Astrocyte (in vitro differentiated cells and primary cell): ENCODE data around the gene USP48. TPM values are rescaled to one million over a fixed set of nuclear protein-coding genes. Genes with fewer than 3 reads are reported as not detected.

Source experiments
- DNase-seq: peaks from one replicate; pipeline ENCODE4 v3.0.0-alpha.2; 2010; ENCODE audit warnings: low read depth
- FAIRE-seq: peaks from 2 replicates; lab custom pipeline; 2011; peaks lifted over from hg19 to GRCh38; lab: Jason Lieb, UNC
- H2AFZ ChIP-seq: 2 replicates; pipeline ENCODE4 v1.6.0; 2012; ENCODE audit warnings: low read depth, low read length, inconsistent platforms
- H3K27ac ChIP-seq: 2 replicates; pipeline ENCODE4 v1.5.1; 2011; ENCODE audit warnings: low read depth, low read length, inconsistent platforms
- H3K27me3 ChIP-seq: 2 replicates; pipeline ENCODE4 v1.6.0; 2011; ENCODE audit warnings: low read length, inconsistent platforms; ENCODE audit not compliant: insufficient read depth
- H3K36me3 ChIP-seq: 2 replicates; pipeline ENCODE4 v1.5.1; 2011; ENCODE audit warnings: low read length, inconsistent platforms; ENCODE audit not compliant: insufficient read depth
- H3K4me1 ChIP-seq: 2 replicates; pipeline ENCODE4 v1.5.1; 2011; ENCODE audit warnings: low read length, inconsistent platforms; ENCODE audit not compliant: insufficient read depth
- H3K4me2 ChIP-seq: 2 replicates; pipeline ENCODE4 v1.6.0; 2012; ENCODE audit warnings: low read length, inconsistent platforms
- H3K4me3 ChIP-seq: 2 replicates; pipeline ENCODE4 v1.5.1; 2011; ENCODE audit warnings: low read depth, mild to moderate bottlenecking, low read length, inconsistent platforms; ENCODE audit not compliant: insufficient read depth
- H3K79me2 ChIP-seq: 2 replicates; pipeline ENCODE4 v1.6.0; 2012; ENCODE audit warnings: mild to moderate bottlenecking, low read length, inconsistent platforms; ENCODE audit not compliant: insufficient read depth
- H3K9ac ChIP-seq: 2 replicates; pipeline ENCODE4 v1.6.0; 2012; ENCODE audit warnings: mild to moderate bottlenecking, low read length, inconsistent platforms
- H3K9me3 ChIP-seq: 2 replicates; pipeline ENCODE4 v1.5.1; 2012; ENCODE audit warnings: low read depth, mild to moderate bottlenecking, low read length, inconsistent platforms; ENCODE audit not compliant: insufficient read depth
- H4K20me1 ChIP-seq: 2 replicates; pipeline ENCODE4 v1.6.0; 2012; ENCODE audit warnings: low read length, inconsistent platforms; ENCODE audit not compliant: insufficient read depth
- H3K27ac Mint-ChIP-seq: one replicate; pipeline ENCODE4 v1.8.0; 2021; ENCODE audit warnings: mild to moderate bottlenecking, mixed read lengths; ENCODE audit not compliant: unreplicated experiment
- H3K27me3 Mint-ChIP-seq: one replicate; pipeline ENCODE4 v1.8.0; 2021; ENCODE audit warnings: low read depth, mixed read lengths; ENCODE audit not compliant: unreplicated experiment
- H3K36me3 Mint-ChIP-seq: one replicate; pipeline ENCODE4 v1.8.0; 2021; ENCODE audit warnings: low read depth, mixed read lengths; ENCODE audit not compliant: unreplicated experiment
- H3K4me1 Mint-ChIP-seq: one replicate; pipeline ENCODE4 v1.8.0; 2021; ENCODE audit warnings: low read depth, mixed read lengths; ENCODE audit not compliant: unreplicated experiment
- H3K4me3 Mint-ChIP-seq: one replicate; pipeline ENCODE4 v1.8.0; 2021; ENCODE audit warnings: mild to moderate bottlenecking, moderate library complexity, mixed read lengths; ENCODE audit not compliant: unreplicated experiment
- H3K9me3 Mint-ChIP-seq: one replicate; pipeline ENCODE4 v1.8.0; 2021; ENCODE audit warnings: mild to moderate bottlenecking, mixed read lengths; ENCODE audit not compliant: unreplicated experiment
- CTCF ChIP-seq: IDR thresholded peaks from 2 replicates; pipeline ENCODE4 v1.5.1; 2011; ENCODE audit warnings: low read depth, mild to moderate bottlenecking, inconsistent platforms, low read length, moderate library complexity; ENCODE audit not compliant: insufficient read depth
- EZH2 ChIP-seq: IDR thresholded peaks from 2 replicates; pipeline ENCODE4 v1.6.1; 2012; ENCODE audit warnings: mild to moderate bottlenecking, low read length, inconsistent platforms; ENCODE audit not compliant: insufficient read depth
- total RNA-seq: library from RNA; stranded (reverse); gene quantifications from 2 replicates; pipeline ENCODE4 v1.2.1, GENCODE V29; 2021

USP48 gene
- total RNA-seq, 1 donor from 2014 or later, result 85.7 TPM

- peaks cover 13% of the 10 kb centered on the region for H3K4me1 Mint-ChIP-seq
- H3K79me2 ChIP-seq, result peaks cover 98% of the 10 kb centered on the region
- H3K9ac ChIP-seq, result no peak overlapping the region
- H3K9me3 ChIP-seq, result peaks cover 2% of the 10 kb centered on the region
- H3K27me3 ChIP-seq, result no peaks in the 10 kb centered on the region
- H3K27ac Mint-ChIP-seq, result no peak overlapping the region
- H4K20me1 ChIP-seq, result peaks cover 84% of the 10 kb centered on the region
- H2AFZ ChIP-seq, result no peak overlapping the region
- no peak for FAIRE-seq
- H3K4me1 ChIP-seq, result no peaks in the 10 kb centered on the region
- H3K4me3 Mint-ChIP-seq, result no peak overlapping the region
- no peak overlapping the region for H3K4me3 ChIP-seq
- no peak overlapping the region for H3K27ac ChIP-seq
- no peaks in the 10 kb centered on the region for H3K9me3 Mint-ChIP-seq
- H3K27me3 Mint-ChIP-seq, result no peaks in the 10 kb centered on the region
- DNase-seq, result peak; percentile 13
- no peaks in the 10 kb centered on the region for H3K36me3 ChIP-seq
- TF ChIP-seq EZH2, result no peak
- TF ChIP-seq CTCF, result no peak
- H3K36me3 Mint-ChIP-seq, result no peaks in the 10 kb centered on the region
- no peak overlapping the region for H3K4me2 ChIP-seq
Observed at GRCh38 chr1:21775985-21776562, 6.9 kb downstream of the USP48 start.

GRCh38 chr1:21775550-21775914 lies 7.4 kb downstream of the USP48 start:
- H3K4me1 Mint-ChIP-seq, result peaks cover 13% of the 10 kb centered on the region
- FAIRE-seq (no peak), DNase-seq (no peak)
- no peaks in the 10 kb centered on the region for H3K9me3 Mint-ChIP-seq
- H3K27ac ChIP-seq, result no peak overlapping the region
- H3K4me1 ChIP-seq, result no peaks in the 10 kb centered on the region
- H3K27me3 ChIP-seq, result no peaks in the 10 kb centered on the region
- H4K20me1 ChIP-seq, result peaks cover 87% of the 10 kb centered on the region
- H3K27ac Mint-ChIP-seq, result no peak overlapping the region
- no peak overlapping the region for H3K9ac ChIP-seq
- no peak overlapping the region for H2AFZ ChIP-seq
- peaks cover 2% of the 10 kb centered on the region for H3K9me3 ChIP-seq
- no peak for TF ChIP-seq EZH2
- TF ChIP-seq CTCF, result no peak
- H3K36me3 ChIP-seq, result no peaks in the 10 kb centered on the region
- H3K4me3 ChIP-seq, result no peak overlapping the region
- no peaks in the 10 kb centered on the region for H3K36me3 Mint-ChIP-seq
- no peaks in the 10 kb centered on the region for H3K27me3 Mint-ChIP-seq
- H3K79me2 ChIP-seq, result peaks cover 98% of the 10 kb centered on the region
- no peak overlapping the region for H3K4me3 Mint-ChIP-seq
- no peak overlapping the region for H3K4me2 ChIP-seq

- DNase-seq (no peak), FAIRE-seq (no peak)
Observed at GRCh38 chr1:21774835-21775549, 8.0 kb downstream of the USP48 start.

More at GRCh38 chr1:21774835-21775549, 8.0 kb downstream of the USP48 start:
- peaks cover 8% of the 10 kb centered on the region for H3K4me1 Mint-ChIP-seq
- no peak overlapping the region for H3K27ac ChIP-seq
- H4K20me1 ChIP-seq, result peaks cover 86% of the 10 kb centered on the region
- H3K27me3 ChIP-seq, result no peaks in the 10 kb centered on the region
- H2AFZ ChIP-seq, result no peak overlapping the region
- no peak overlapping the region for H3K27ac Mint-ChIP-seq
- no peaks in the 10 kb centered on the region for H3K36me3 Mint-ChIP-seq
- no peaks in the 10 kb centered on the region for H3K4me1 ChIP-seq
- H3K4me2 ChIP-seq, result no peak overlapping the region
- H3K36me3 ChIP-seq, result no peaks in the 10 kb centered on the region
- peaks cover 98% of the 10 kb centered on the region for H3K79me2 ChIP-seq
- peaks cover 2% of the 10 kb centered on the region for H3K9me3 ChIP-seq
- no peak overlapping the region for H3K4me3 ChIP-seq
- H3K9me3 Mint-ChIP-seq, result no peaks in the 10 kb centered on the region
- H3K4me3 Mint-ChIP-seq, result no peak overlapping the region
- no peak for TF ChIP-seq CTCF
- TF ChIP-seq EZH2, result no peak
- no peak overlapping the region for H3K9ac ChIP-seq
- H3K27me3 Mint-ChIP-seq, result no peaks in the 10 kb centered on the region
